ENCODE data around the gene PVALEF.

PVALEF gene

DNA sequence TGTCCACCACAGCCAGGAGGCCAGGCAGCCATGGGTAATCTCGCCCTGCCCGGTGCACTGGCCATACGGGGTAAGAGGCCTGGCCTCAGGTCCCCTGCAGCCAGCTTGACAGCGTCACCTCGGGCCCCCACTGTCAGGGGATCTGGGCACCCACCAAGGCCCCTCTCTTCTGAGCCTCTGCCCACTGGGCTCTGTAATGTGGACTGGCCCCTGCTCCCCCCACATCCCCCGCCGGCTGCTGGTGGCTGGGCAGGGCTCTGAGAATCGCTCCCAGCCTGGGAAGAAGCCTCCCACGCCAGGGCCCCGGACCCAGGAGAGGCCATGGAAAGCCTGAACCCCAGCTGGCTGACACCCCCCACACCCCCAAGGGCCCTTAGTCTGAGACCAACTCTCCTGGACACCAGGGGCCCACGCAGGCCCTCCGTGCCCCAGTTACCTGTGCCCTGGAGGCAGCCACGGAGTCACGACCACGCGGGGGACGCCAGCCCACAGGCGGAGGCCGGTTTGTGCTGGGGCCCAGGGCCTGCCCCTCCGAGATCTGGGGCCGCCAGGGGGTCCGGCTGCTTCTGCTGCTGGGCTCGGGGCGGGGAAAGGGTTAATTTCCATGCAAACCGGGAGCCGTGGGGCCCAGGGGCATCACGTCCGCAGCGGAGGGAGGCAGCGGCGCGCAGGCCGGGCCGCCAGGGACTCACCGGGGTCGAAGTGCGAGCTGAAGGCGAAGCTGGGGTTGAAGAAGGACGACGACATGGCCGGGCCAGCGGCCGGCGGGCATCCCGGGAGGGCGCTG, at the start of gene PVALEF:
PVALEF (plus strand) TSS at position 262 of the 787 bp plus-strand sequence. CDS start 15,720 bp downstream, outside the sequence.
- DNase-seq (ENCODE audit: low read depth), result no peak

DNA sequence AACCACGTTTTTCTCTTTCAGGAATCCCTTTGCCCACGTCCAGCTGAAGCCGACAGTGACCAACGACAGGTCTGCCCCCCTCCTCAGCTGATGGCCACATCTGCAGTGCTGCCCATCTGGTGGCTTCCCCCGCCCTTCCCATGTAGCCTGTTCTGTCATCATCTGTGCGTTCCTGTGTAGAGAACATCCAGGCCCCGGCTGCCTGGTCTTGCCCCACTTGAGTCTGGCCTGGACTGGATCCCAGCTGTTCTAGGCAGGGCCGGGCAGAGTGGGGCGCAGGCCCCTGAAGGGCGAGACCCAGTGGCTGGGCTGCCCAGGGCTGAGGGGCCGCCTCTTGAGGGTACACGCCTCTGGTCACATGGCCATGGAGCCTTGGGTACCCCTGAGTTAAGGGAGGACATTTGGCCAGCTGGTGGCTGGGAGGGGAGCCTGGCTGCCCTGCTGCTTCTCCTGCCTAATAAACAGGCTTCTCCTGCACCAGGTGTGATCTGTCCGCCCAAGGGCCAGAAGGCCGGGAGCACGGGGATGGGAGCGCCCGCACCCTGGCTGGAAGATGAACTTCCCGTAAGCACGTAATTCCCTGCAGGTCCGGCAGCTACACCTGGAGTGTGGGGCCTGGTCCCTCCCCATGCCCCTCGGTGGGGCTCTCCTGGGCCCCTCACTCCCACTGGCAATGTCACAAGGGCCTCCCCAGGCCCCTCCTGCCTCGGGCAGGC, 49.4 kb upstream of the PVALEF start:
- no peak for DNase-seq (ENCODE audit: low read depth)

DNA sequence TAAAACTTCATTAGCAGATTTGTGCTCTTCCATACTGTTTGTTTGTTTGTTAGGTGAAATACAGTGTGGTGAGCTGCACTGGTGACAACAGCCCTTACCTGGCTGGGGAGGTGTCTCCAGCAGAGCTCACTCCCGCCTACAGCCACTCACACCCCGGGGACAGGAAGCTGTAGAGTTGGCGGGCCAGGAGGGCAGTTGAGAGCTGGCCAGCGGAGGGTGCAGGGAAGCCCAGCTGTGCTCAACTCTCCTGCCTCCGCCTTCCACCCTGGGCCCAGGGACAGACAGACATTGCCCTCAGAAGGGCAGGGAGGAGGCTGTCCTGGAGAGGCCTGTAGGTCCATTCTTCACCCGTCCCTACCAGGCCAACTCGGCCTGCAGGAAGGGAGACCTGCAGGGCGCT, 48.6 kb upstream of the PVALEF start:
- DNase-seq (ENCODE audit: low read depth), result no peak

DNA sequence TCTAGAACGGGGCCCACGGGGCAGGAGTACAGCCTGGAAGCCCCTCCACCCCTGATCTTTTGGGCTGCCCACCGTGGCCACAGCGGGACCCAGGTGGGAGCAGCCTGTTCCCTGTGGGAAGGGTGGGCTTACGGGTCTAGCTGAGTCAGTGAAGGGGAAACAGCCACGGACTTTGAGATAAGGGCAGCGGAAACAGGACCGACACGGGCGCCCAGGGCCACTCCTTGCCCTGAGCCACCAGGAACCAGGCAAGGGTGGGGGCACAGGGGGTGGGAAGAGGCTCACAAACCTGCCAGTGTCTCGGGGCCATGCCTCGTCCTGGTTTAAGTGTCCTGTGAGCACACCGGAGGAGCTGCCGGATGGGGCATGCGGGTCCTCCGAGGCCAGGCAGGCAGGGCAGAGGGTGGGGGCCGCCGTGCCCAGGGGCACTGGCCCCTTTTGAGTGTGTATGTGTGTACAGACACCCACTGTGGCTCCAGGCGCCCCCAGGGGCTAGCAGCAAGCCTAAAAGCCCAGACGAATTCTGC, 47.6 kb upstream of the PVALEF start:
- no peak for DNase-seq (ENCODE audit: low read depth)

DNA sequence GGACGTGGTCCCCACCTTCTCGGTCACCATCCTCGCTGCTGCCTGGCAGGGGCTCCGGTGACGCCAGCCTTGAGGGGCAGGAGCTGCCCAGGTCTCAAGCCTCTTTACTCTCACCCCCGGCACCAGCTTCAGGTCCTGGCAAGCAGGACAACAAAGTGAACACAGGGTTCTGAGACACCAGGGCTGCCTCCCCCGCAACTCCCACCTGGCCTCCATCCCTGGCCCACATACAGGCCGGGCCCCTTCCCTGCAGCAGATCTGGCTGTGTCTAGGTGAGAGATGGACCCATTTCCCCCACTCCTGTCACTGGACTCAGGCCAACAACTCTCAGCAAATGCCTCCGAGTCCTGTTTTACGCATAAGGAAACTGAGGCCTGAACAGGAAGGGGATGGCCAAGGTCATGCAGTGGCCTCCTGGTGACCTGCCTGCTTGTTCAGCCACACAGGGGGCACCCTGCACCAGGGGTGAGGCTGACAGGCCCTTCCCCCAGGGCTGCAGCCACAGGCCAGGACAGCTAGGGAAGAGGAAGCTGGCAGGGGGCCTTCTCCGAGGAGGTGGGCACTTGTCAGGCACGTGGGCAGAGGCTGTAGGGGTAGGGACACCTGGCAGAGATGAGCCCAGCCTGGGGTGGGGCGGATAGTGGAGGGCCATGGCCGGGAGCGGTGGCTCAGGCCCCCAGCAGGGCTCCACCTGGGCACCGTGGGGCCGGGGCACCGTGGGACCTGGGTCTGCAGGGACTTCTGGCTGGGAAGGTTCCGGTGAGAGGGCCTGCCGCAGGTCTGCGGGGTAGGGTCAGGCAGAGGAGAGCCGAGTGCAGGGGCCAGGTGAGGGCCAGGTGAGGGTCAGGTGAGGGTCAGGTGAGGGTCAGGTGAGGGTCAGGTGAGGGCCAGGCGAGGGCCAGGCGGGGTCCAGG, 46.7 kb upstream of the PVALEF start:
- DNase-seq (ENCODE audit: low read depth), result no peak

DNA sequence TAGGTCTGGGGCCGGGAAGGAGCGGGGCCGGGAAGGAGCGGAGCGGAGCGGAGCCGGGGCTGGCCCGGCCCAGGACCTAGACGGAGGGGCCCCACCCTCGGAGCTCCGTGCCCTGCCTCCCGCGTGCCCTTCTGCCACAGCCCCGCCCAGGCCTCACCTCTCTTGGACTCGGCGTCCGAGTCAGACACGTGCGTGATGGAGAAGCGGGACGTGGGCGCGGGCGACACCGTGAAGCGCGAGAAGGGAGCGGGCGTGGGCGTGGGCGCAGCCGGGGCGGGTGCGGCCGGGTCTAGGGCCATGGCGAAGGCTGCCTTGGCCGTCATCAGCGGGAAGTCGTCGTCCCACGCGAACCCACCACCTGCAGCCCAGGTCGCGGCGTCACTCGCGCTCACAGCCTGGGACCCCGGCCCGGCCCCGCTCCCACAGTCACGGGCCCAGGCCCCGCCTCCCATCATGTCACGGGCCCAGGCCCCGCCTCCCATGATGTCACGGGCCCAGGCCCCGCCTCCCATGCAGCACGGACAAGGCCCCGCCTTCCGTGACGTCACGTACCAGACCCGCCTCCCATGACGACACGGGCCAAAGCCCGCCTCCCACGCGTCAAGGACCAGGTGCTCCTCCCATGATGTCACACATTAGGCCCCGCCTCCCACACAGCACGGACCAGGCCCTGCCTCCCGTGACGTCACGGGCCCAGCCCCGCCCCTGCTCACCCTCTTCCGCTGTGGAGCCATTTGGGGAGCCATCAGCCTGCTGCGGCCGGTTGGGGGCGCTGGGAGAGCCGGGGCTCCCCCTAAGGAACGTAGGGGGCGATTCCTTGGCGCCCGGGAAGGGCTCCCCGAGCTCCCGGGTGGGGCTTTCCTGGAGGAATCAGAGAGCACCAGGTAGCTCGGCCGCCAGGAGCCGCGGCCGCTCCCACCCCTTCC, 45.8 kb upstream of the PVALEF start:
- peak; percentile 67 for DNase-seq (ENCODE audit: low read depth)

DNA sequence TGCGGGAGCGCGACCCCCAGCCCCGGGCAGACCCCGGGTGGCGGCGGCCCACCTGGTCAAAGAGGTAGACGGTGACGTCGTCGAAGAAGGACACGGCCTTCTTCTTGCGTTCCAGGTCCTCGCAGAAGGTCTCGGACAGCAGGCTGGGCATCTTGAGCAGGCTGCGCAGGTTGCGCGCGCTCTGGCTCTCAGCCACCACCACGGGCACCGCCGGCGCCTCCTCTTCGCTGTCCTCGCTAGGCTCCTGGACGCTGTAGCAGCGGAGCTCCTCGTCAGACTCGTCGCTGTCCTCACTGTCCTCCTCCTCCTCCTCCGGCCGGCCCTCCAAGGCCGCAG, 45.2 kb upstream of the PVALEF start:
- DNase-seq (ENCODE audit: low read depth), result no peak

DNA sequence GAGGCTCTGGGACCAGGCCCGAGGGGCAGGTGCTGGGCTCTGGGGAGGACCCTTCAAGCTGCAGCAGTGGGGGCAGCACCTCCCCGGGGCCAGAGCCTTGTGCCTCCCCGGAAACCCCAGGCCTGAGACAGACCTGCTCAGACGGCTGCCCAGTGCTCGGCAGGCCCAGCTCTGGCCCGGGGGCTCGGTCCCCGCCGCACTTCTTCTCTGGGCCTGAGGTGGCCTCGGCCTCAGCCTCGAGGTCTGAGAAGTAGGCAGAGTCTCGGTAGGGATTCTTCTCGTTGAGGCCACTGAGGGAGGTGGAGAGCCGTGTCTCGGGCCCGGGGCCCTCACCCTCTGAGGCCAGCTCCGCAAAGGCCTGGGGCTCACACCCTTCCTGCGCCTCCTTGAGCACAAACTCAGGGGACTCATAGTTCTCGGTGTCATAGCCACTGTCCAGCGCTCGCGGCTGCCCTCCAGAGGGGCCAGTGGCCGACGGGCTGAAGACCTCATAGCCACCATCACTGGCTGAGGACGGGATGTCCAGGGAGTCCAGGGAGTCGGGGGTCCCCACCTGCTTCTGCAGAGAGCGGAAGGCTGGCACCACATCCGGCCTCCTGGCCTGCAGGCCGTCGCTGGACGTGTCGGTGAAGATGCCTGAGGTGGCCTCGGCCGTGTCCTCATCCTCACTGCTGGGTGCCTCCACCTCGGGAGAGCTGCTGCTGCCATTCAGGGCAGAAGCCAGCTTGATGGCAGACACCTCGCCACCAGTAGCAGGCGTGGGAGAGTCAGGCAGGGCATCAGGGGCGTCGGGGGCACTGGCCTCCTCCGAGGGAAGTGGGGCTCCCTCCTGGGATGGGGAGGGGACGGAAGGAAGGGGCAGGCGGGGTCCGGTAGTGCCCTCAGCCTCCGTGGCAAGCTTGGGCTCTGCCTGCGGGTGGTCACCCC, 44.3 kb upstream of the PVALEF start:
- DNase-seq (ENCODE audit: low read depth), result no peak

DNA sequence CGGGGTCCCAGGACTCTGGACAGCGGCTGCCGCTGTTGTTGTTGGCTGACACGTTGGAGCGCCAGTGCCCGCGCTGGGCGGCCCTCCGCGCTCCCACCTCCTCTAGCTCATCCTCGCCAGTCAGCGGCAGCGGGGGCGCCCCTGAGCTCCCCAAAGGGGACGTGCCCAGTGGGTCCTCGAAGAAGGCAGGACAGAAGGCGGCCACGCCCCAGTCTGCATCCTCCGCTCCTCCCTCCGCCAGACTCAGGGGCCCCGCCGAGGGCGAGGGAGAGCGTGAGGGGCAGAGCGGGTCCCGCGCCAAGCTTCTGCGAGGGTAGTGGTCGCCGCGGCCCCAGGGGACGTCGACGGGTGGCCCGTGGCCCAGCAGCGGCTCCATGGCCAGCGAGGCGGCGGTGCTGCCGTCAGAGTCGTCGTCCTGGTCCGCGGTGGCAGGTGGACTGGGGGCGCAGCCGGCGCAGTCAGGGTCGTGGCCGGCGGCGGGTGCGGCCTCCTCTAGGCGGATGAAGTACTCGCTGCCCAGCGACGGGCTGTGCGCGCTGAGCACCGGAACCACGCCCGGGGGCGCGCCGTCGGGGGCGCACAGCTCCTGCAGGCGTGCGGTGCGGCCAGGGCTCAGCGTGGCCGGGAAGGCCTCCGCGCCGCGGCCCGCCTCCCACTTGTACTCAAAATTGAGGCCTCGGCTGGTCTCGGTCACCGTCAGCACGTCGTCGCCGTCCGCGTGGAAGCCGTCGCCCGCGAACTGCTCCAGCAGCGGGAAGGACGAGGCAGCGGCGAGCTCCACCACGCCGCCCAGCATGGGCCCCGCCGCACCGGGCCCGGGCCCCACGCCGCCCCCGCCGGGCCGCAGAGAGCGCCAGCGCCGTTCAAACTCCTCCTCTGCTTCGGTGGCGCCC, 43.2 kb upstream of the PVALEF start:
- DNase-seq (ENCODE audit: low read depth), result no peak

DNA sequence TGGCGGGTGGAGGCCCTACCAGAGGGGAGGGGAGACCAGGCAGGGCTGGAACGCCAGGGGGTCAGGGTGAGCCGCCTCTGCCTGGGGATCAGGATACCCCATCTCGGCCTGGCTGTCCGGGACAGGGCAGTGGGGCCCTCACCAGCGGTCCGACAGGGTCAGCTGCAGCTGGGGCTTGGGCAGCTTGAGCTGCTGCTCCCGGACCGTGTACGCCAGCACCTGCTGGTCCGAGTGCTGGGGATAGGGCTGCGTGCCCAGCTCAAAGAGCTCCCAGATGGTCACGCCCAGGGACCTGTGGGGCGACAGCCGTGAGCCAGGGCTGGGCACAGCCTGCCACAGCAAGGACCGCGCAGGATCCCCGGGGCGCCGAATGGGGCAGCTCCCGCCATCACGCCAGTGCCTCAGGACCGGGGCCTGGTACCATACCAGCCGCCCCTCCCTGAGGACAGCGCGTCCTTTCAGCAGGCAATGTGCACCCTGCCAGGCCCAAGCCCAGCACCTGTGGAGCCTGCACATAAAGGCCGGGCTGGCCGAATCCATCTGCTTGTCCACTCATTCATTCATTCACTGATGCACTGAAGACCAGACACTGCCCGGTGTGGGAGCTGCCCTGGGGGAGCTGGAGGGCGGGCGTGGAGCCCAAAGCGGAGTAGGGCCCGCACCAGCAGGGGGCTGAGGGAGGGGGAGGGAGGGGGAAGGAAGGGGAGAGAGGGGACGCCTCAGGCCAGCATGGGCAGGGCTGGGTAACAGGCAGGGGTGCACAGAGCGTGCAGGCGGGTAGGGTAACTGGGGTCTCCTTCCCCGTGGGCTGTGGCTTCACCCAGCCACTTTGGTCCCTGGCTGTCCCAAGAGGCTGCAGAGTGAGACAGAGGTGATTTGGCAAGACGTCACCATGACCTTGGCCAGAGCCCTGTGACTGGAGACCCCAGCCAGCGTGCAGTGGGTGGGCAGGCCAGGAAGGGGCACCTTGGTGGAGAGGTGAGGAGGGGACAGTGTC, 42.0 kb upstream of the PVALEF start:
- no peak for DNase-seq (ENCODE audit: low read depth)

DNA sequence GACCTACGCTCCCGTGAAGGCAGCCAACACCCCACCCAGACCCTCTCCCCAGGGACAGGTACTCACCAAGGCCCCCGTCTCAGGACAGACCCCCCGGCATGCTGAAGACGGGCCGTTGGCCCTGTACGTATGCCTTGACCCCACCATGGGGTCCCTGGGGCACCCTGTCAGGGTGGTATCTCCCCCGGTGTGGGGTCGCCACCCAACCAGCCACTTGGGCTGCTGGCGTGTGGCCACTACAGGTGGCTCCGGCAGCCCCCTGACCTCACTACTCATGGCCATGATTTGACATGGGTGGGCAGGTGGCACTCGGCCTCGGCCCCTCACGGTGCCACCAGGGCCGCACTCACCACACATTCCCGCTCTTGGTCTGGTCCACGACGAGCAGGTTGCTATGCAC, 40.9 kb upstream of the PVALEF start:
- no peak for DNase-seq (ENCODE audit: low read depth)

DNA sequence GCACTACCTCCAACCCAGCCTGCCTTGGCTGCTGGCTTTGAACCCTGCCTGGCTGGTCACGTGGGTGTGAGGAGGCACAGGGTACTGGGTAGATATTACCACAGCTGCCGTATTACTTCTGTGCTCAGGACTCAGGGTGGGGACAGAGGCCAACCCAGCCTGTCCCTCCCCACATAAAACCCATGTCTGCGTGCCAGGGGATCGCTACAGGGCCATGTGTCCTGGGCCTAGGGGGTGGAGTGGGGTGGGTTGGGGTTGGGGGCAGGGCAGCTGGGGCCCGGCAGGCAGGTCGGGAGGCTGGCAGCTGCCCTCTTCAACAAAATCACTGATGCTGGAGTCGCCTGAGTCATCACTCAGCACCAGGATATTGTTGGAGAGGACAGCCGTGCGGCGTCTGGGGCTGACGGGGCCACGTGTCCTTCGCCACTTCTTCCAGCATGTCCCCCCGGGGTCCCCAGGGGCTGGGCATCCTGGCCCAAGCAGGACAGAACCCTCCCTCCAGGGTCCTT, 39.7 kb upstream of the PVALEF start:
- no peak for DNase-seq (ENCODE audit: low read depth)

DNA sequence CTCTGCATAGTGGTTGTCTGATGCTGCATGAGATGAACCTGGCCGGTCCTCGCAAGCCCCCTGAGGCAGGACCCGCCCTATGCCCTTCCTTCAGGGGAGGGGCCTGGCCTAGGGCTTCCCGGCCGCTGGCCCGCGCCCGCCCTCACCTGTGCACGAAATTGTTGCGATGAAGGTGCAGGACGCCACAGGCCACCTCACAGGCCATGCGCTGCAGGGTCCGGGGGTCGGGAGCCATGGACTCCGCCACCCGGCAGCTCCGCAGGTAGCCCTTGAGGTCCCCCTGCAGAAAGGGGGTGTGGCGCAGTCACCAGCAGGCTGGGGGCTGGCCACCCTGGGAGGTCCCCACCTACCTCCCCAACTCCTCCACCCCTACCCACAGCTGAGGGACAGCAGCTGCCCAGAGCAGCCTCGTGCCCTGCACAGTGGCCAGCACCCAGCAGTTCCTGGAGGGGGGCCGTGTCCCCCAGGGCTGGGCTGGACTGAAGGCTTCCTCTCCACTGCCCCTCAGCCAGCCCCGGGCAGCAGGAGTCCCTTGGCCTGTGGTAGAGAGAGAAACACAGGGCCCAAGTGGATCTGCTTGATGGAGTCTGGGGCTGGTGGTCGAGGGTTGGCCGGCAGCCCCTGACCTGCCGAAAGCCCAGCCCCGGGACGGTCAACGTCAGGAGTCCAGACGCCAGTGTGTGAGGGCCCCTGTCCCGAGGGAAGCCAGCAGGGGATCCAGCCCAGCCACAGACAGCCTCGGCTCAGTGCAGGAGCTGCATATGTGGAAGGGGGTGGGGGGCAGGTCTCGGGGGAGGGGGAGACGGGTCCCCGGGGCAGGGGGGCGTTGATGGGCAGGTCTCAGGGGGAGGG, 38.8 kb upstream of the PVALEF start:
- DNase-seq (ENCODE audit: low read depth), result no peak

DNA sequence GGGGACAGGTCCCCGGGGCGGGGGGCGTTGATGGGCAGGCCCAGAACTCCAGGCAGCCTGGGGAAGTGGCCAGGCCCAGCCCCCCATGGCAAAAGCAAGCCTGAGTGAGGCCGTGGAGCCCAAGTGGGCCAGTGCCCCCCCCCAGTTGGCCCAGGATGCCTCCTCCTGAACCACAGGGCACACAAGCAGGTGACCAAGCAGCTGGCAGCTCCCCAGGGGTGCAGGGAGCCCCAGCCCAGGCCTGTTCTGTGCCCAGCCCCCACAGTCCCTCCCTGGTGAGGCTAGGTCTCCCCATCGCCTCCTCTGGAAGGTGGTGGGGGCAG, 38.2 kb upstream of the PVALEF start:
- DNase-seq (ENCODE audit: low read depth), result no peak

DNA sequence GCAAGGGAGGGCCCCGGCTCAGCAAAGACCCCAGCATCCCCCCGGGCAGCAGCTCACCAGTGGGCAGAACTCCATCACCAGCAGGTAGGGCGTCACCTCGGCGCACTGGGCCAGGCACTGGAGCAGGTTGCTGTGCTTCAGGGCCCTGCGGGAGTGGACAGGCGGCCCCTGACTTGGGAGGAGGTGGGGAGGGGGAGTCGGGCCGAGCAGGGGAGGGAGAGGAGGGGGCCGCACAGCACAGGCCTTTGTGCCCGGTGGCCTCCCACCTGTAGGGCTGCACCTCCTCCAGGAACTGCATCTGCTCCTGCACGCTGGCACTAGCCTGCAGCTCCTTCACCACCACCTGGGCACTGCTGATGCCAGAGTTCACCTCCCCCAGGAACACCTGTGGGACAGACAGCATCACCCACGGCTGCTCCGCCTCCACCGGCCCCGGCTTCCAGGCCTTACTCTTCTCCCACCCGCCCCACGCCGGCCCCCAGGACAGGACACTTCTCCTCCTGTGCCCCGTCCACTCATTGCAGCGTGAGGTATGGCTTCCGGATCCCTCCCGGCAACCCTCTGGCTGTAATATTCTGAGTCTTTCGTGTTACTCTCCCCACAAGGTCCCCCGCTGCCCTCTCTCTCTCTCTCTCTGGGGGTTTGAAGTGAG, 37.7 kb upstream of the PVALEF start:
- DNase-seq (ENCODE audit: low read depth), result no peak

DNA sequence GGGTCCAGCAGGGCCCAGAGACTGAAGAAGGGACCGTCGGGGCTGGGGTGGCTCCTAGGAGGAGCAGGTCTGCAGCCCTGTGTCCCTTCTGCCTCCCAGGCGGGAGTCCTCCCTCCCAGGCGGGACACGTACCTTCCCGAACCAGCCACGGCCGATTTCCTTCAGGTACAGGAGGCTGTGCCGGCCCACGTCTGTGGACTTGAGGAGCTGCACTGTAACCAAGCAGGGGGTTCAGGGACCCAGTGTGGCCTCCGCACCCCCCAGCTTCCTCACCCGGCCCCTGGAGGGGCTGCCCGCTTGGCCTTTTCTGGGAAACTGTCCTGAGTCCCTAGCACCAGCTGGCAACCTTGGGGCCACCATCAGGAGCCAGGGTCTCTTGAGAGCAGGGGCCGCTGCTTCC, 37.0 kb upstream of the PVALEF start:
- DNase-seq (ENCODE audit: low read depth), result no peak

Data from stimulated activated CD8-positive, alpha-beta memory T cell treated with anti-CD3 and anti-CD28 coated beads, Interleukin-15, amount 100 ng/mL, for 24 hours (primary cell).